Sigmoid colon (tissue), 7 donors: ENCODE results near the gene FASTK. TPM values are rescaled to one million over a fixed set of nuclear protein-coding genes. Genes with fewer than 3 reads are reported as not detected.
A peak's percentile ranks its signal among the peaks of the same experiment; 100 is the strongest.

Source experiments
- DNase-seq: peaks from one replicate; pipeline ENCODE4 v3.0.0-alpha.2; 2019
- H3K27ac ChIP-seq, 4 donors: fragments of 200-600 bp; sonication (generic); one replicate each; pipeline ENCODE4 v1.5.1; 2016 to 2019; ENCODE audit warnings: mild to moderate bottlenecking in 1 of 4
- H3K27me3 ChIP-seq, 3 donors: fragments of 200-600 bp; sonication (generic); one replicate each; pipeline ENCODE4 v1.5.1; 2019; ENCODE audit warnings: mild to moderate bottlenecking in 1 of 3
- H3K36me3 ChIP-seq, 4 donors: fragments of 200-600 bp; sonication (generic); one replicate each; pipeline ENCODE4 v1.5.1; 2016 to 2019
- H3K4me1 ChIP-seq, 4 donors: fragments of 200-600 bp; sonication (generic); one replicate each; pipeline ENCODE4 v1.5.1; 2017 to 2019
- H3K4me3 ChIP-seq, 4 donors: fragments of 200-600 bp; sonication (generic); one replicate each; pipeline ENCODE4 v1.5.1; 2017 to 2019; ENCODE audit warnings: mild to moderate bottlenecking in 2 of 4, moderate library complexity in 1 of 4
- H3K9me3 ChIP-seq, 4 donors: fragments of 200-600 bp in 3 of 4; sonication (generic) in 3 of 4; one replicate each; pipeline versions ENCODE4 v1.5.1 to v1.6.1; 2013 to 2019
- CTCF ChIP-seq, 4 experiments: fragments of 450-650 bp in 3 of 4; fragments of 200-600 bp in 1 of 4; IDR thresholded peaks; one replicate each; pipeline ENCODE4 v1.5.1; 2016 to 2019; ENCODE audit warnings: antibody characterized with exemption in 4 of 4, mild to moderate bottlenecking in 3 of 4, moderate library complexity in 2 of 4
- EP300 ChIP-seq, 4 donors: sonication (generic); formaldehyde crosslinking; IDR thresholded peaks; one replicate each; pipeline ENCODE4 v1.6.1; 2017; ENCODE audit warnings: antibody characterized with exemption in 4 of 4
- POLR2A ChIP-seq, 2 donors: fragments of 450-650 bp; IDR thresholded peaks; one replicate each; pipeline ENCODE4 v1.6.1; 2016; ENCODE audit warnings: antibody characterized with exemption in 2 of 2, mild to moderate bottlenecking in 2 of 2, moderate library complexity in 2 of 2
- POLR2AphosphoS5 ChIP-seq, 4 donors: sonication (generic); formaldehyde crosslinking; IDR thresholded peaks; one replicate each; pipeline ENCODE4 v1.6.1; 2017; ENCODE audit warnings: antibody characterized with exemption in 4 of 4
- WGBS, 2 donors: extraction: QIAGEN DNeasy Blood & Tissue Kit; methylation state at CpG; one replicate each; pipeline ENCODE4 v1.1.7; 2013; 5-methylcytosine and 5-hydroxymethylcytosine counted together
- intact Hi-C: fragments of 100-400 bp; cut with DNase I; formaldehyde crosslinking; loops from one replicate; pipeline ENCODE4 v1.15.1; 2023
- polyA plus RNA-seq, 3 donors: library from polyadenylated mRNA; stranded (reverse); fragments of 200-250 nt; gene quantifications; one replicate each; pipeline ENCODE4 v1.2.3, GENCODE V29; 2013
- total RNA-seq, 4 donors: library from RNA; depleted of rRNA; stranded (reverse); fragments of >200 nt; gene quantifications; one replicate each; pipeline ENCODE4 v1.1.0, GENCODE V29; 2016
- donor health status: healthy with polysubstance abuse.
- donor health status: Bipolar disorder and iron deficiency.
- donor health status: healthy.

FASTK gene
- total and polyA plus RNA-seq, 7 donors, result 61.3 to 124 (median 65.0) TPM

GRCh38 chr7:151124899-151125399, 44.3 kb upstream of the FASTK start:
- no peaks in the 10 kb centered on the region for H3K27me3 ChIP-seq
- 82 to 92% methylated on average over 14 of the region's 14 CpGs for WGBS, 2 donors
- intact Hi-C loops, result loop anchor here (1.0 to 2.0 kb wide), 2 partner anchors 47 to 178 kb away; no protein-coding TSS in a partner anchor
- TF ChIP-seq POLR2AphosphoS5 (IDR thresholded peaks at IDR 0.05) (no peak), EP300 (IDR thresholded peaks at IDR 0.05) (no peak), CTCF (IDR thresholded peaks at IDR 0.05) (no peak), POLR2A (IDR thresholded peaks at IDR 0.05) (no peak)
- DNase-seq, result no peak
- peak overlapping the region in 1 of 4 donors; percentile 47 for H3K4me3 ChIP-seq
- H3K27ac ChIP-seq, result no peak overlapping the region
- no peaks in the 10 kb centered on the region for H3K9me3 ChIP-seq
- peaks cover 27 to 64% (median 48%) of the 10 kb centered on the region in 4 donors for H3K36me3 ChIP-seq
- H3K4me1 ChIP-seq, result peaks cover 0 to 26% (median 15%) of the 10 kb centered on the region in 4 donors

- Histone ChIP-seq H3K27ac (no peak overlapping the region), H3K4me1 (peaks cover 0 to 26% (median 15%) of the 10 kb centered on the region in 4 donors), H3K9me3 (no peaks in the 10 kb centered on the region), H3K4me3 (no peak overlapping the region), H3K27me3 (no peaks in the 10 kb centered on the region), H3K36me3 (peaks cover 25 to 64% (median 48%) of the 10 kb centered on the region in 4 donors)
- TF ChIP-seq EP300 (IDR thresholded peaks at IDR 0.05), result no peak
- no peak for TF ChIP-seq POLR2AphosphoS5 (IDR thresholded peaks at IDR 0.05)
- no peak for TF ChIP-seq CTCF (IDR thresholded peaks at IDR 0.05)
- no peak for TF ChIP-seq POLR2A (IDR thresholded peaks at IDR 0.05)
- intact Hi-C loops, result loop anchor here (1.0 to 2.0 kb wide), 2 partner anchors 48 to 178 kb away; no protein-coding TSS in a partner anchor
- WGBS, 2 donors, result 84 to 93% methylated on average over 7 of the region's 7 CpGs
- no peak for DNase-seq
Measured at GRCh38 chr7:151124481-151124880, 43.9 kb upstream of the FASTK start.

- H3K4me1 ChIP-seq, result peaks cover 0 to 26% (median 15%) of the 10 kb centered on the region in 4 donors
- intact Hi-C loops, result loop anchor here (1.0 to 2.0 kb wide), 2 partner anchors 48 to 179 kb away; no protein-coding TSS in a partner anchor
- H3K36me3 ChIP-seq, result peaks cover 19 to 64% (median 48%) of the 10 kb centered on the region in 4 donors
- no peak for TF ChIP-seq POLR2AphosphoS5 (IDR thresholded peaks at IDR 0.05)
- TF ChIP-seq CTCF (IDR thresholded peaks at IDR 0.05), result peak; percentile 93 to 98 (median 96)
- WGBS, 2 donors, result 45 to 51% methylated on average over 24 of the region's 24 CpGs
- H3K27ac ChIP-seq, result no peak overlapping the region
- no peaks in the 10 kb centered on the region for H3K9me3 ChIP-seq
- H3K27me3 ChIP-seq, result no peaks in the 10 kb centered on the region
- H3K4me3 ChIP-seq, result no peak overlapping the region
- peak; percentile 91 for DNase-seq
Measured at GRCh38 chr7:151123822-151124464, 43.3 kb upstream of the FASTK start.

- peaks cover 19 to 64% (median 48%) of the 10 kb centered on the region in 4 donors for H3K36me3 ChIP-seq
- H3K9me3 ChIP-seq, result no peaks in the 10 kb centered on the region
- DNase-seq, result no peak
- intact Hi-C loops, result no loop called here
- H3K27me3 ChIP-seq, result no peaks in the 10 kb centered on the region
- no peak overlapping the region for H3K27ac ChIP-seq
- TF ChIP-seq POLR2A (IDR thresholded peaks at IDR 0.05) (no peak), EP300 (IDR thresholded peaks at IDR 0.05) (no peak), POLR2AphosphoS5 (IDR thresholded peaks at IDR 0.05) (no peak), CTCF (IDR thresholded peaks at IDR 0.05) (no peak)
- peaks cover 0 to 26% (median 15%) of the 10 kb centered on the region in 4 donors for H3K4me1 ChIP-seq
- 90 to 93% methylated on average over 50 of the region's 50 CpGs for WGBS, 2 donors
- H3K4me3 ChIP-seq, result no peak overlapping the region
Measured at GRCh38 chr7:151123158-151123821, 42.7 kb upstream of the FASTK start.
